Tongue (tissue), 2 donors: ENCODE measurements around the gene KRT12. TPM values are rescaled to one million over a fixed set of nuclear protein-coding genes. Genes with fewer than 3 reads are reported as not detected.
"Not testable (repeated sequence)": the region's sequence is repeated elsewhere in the genome, so short reads cannot be mapped to it uniquely, and the experiment has no call there.

Experiments used
- DNase-seq: peaks from one replicate; pipeline ENCODE4 v3.0.0-alpha.2; 2015
- total RNA-seq: library from RNA; depleted of rRNA; stranded (reverse); fragments of >200 nt; gene quantifications from one replicate; pipeline ENCODE4 v1.2.3, GENCODE V29; 2014

The KRT12 gene
- total RNA-seq, 1 donor from 2014 or later = not detected

DNA sequence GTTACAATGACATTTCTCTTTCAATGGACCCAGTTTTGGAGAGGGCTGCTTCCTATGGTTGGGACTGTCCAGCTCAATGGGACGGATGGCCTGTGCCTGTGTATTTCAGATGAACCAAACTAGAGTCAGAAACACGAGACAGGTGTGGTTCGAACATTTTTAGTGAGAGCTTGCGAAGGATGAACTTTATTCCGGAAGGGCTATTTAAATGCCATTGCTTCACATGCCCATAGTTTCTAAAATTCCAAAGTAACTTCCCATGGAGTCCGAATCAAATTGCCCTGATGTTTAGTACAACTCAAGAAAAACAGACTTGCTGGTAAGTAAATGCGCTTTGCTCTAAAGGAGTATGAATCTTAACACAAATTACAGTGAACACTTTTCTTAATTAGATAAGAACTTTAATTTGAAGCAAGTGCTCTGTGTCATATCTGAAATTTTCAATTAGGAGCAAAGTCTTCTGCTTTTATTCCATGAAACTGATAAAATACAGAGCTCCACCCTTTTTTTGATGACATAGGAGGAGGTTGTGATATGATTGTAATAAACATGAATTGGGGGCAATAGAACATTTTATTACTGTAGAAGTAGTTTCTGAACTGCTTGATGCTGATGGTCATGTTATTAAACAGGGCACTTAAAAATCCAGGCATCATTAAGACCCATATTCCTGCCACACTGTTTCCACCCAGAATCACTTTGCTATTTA is 16.8 kb upstream of the KRT12 start:
- no peak for DNase-seq

GRCh38 chr17:40883031-40883430 is 16.0 kb upstream of the KRT12 start:
- no peak for DNase-seq

DNA sequence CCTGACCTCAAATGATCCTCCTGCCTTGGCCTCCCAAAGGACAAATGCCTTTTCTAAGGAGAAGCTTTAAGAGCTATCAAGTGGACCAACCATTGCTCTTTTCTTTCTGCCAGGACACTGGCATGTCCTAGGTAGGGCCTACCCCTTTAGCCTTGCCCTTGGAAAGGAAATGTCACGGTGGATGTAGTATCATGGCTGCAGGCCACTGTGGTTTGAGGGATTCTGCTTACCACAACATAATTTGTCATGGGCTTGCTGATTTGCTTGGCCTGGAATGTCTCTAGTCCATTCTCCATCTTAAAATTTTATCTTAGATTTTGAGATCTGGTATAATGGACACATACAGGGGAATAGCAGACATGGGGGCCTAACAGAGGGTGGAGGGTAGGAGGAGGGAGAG is 12.0 kb upstream of the KRT12 start:
- no peak for DNase-seq

GRCh38 chr17:40878044-40878443 is 11.0 kb upstream of the KRT12 start:
- no peak for DNase-seq

DNA sequence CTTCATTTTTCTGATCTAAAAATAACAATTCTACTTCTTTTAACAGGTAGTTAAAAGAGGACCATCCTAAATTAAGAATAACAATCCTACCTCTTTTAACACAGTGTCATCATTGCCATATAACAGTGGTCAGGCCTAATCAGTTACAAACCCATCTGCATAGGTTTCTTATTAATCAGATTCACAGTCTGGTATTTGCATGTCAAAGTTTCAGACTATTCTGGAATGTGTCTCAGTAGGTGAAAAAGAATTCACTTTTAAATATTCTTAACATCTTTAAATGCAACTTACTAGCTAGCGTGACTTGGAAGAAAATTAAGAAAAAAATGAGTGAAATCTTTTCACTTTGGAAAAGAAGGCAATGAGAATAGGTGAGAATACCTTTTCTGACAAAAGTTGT is 6.8 kb upstream of the KRT12 start:
- no peak for DNase-seq

- no peak for DNase-seq
These were observed 6.2 kb upstream of the KRT12 start for GRCh38 chr17:40873255-40873654.

DNA sequence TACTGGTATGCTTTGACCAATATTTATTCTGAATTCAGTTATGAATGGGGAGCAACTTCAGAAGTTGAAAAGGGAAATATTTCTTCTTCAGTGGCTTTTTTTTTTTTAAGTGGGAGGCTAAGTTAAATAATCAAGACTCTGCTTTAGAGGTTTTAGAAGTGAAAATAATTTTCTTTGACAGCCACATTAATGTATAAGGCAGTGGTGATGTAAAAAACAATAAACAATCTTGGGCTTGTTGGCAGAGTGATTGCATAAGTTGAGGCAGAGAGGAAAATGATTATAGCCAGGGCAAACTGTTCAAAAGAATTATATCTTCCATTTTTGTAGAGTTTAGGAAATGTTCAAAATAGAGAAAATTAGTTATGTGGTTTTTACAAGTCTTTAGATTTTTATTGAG is 5.4 kb upstream of the KRT12 start:
- DNase-seq = no peak

GRCh38 chr17:40871316-40871715 is 4.3 kb upstream of the KRT12 start:
- no peak for DNase-seq

DNA sequence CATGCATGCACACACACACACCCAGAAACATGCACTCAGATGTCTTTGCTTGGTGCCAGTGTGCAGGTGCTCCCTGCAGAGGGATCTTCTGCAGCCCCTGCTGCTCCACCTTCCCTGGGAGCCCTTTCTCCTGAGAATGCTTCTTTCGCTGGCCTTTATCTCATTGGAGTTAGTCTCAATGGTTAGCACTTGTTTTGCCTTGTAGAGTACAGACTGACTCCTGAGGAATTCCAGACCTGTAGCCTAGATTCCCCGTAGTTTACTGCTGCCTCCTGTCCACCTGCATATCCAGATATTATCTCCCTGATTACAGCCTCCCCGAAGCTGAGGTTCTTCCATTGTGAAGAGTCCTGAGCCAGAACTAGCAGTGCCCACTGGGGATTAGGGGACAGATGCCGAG is 3.1 kb upstream of the KRT12 start:
- no peak for DNase-seq

GRCh38 chr17:40864661-40865390 is 2.2 kb downstream of the KRT12 start:
- DNase-seq = no peak

DNA sequence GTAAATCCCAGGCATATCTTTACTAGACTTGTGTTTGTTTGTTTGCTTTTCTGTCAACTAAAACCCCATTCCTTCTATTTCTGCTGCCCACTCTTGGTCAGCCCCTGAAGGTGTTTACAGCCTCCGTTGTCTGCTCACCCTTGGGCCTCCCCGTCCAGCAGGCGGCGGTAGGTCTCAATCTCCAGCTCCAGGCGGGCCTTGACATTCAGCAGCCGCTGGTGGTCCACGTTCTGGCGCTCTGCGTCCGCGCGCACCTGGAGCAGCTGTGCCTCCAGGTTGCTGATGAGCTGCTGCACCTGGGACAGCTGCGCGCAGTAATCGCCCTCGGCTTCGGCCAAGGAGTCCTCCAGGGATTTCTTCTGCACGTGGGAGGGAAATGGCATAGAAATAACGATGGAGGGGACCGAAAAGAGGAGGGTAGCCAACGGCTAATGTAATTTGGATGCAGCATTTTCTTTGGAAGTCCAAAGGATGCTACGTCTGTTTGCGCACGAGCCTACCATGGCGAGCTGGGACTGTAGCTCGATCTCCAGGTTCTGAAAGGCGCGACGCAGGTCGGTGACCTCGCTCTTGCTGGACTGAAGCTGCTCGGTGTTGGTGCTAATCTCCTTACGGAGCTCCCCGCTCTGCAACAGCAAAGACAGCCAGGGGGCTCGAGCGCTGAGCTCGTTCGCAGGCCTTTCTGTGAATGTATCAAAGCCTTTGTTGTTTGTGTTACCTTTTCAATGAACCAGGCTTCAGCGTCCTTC is 3.9 kb downstream of the KRT12 start:
- DNase-seq = peak; percentile 18

DNA sequence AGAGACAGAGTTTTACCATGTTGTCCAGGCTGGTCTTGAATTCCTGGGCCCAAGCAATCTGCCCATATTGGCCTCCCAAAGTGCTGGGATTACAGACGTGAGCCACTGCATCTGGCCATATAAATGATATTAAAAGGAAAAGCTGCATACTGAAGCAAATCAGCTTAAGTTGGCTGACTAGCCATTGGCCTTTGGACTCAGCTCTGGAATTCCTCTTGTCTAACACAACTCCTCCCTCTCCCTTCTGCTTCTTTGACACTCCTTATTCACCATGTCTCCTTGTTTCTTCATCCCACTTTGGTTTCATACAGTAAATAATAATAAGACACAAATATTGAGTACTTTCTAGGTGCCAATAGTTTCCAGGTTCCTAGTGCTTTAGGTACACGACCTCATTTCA is 7.5 kb downstream of the KRT12 start:
- no peak for DNase-seq

- DNase-seq = not testable (repeated sequence)
These were observed 8.4 kb downstream of the KRT12 start for GRCh38 chr17:40858667-40859066.

DNA sequence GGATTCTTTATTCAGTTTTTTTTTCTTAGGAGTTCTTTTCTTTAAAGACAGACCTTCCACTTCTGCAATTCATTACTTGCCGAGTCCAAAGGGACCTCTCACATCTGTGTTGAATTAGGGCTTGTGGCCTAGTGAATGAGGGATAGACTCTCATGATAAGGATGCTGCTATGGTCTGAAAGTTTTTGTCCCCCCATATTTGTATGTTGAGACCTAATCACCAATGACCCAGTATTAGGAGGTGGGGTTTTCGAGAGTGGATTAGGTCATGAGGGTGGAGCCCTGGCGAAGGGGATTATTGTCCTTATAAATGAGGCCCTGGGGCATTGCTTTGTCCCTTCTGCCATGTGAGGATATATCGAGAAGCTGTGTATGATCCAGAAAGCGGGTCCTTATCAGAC is 9.5 kb downstream of the KRT12 start:
- peak; percentile 41 for DNase-seq

DNA sequence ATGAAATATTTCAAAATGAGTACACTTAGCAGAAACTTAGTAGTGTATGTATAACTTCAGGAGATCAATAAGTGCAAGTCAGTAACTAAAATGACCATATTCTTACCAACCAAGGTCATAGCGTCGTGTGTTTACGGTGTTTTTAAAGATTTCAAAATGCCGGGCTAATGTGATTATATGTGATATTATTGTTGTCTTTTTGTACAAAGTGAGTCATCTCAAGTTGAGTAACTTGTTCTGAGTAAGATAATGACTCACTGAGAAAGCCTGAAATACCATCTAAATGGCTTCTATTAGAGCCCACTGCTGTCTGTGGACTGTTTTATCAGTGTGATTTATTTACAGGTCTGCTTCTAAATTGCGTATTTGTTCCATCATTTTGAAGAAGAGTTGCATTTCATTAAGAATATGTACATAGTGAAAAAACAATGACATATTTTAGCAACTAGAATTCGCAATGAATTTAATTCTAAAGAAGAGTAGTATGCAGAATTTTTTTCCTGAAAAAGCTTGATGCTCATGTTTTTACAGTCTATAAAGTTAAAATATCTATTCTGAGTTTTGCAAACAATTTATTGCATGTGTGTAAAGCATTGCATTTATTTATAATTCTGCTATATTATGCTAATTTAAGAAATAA is 12.7 kb downstream of the KRT12 start:
- no peak for DNase-seq

- DNase-seq = no peak
These were observed 14.7 kb downstream of the KRT12 start for GRCh38 chr17:40852364-40852763.

DNA sequence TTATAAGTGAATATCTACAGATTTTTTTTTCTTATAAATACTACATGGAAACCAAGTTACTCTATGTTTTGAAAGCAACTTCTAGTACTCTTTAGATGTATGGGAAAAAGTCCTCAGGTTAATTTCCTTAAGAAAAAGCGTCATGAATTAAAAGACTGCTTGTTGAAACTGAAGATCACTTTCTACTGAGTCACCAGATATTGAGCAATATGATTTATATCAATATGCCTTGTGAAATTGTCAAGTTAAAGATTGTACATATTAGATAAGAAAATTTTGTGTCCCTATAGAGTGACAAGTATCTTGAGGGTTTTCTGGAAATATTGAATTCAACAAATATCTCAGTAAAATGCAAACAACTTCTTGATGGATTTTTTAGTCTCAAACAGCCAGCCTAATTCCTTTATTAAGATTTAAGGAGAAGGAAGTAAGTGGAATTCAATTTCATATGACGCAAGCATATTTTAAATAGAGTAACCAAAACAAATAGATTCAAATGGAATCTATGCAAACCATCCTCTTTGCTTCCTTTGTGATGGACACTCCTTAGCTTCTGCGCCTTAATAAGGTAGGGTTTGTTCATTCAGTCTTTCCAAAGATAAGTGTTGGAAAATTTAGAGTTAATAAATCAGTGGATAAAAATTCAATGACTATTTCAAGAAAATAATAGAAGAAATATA is 16.6 kb downstream of the KRT12 start:
- DNase-seq = no peak

DNA sequence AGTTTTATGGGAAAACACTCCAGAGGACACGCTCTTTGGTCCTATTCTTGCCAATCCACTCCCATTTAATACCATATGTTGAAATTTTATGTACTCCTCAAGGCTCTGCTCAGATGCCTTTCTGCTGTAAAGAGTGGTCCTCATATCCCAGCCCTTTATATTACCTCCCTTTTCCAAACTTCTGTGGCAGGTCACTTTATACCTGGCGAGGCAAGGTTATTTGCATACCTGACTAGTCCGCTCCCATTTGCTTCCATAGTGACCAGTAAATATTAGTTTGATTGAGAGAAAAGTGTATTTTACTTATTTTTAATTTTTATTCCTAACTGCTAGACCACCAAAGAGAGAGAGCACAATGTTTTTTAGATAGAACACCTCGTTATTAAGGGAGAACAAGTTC is 17.3 kb downstream of the KRT12 start:
- DNase-seq = no peak

GRCh38 chr17:40848583-40849235 is 18.3 kb downstream of the KRT12 start:
- DNase-seq = no peak

DNA sequence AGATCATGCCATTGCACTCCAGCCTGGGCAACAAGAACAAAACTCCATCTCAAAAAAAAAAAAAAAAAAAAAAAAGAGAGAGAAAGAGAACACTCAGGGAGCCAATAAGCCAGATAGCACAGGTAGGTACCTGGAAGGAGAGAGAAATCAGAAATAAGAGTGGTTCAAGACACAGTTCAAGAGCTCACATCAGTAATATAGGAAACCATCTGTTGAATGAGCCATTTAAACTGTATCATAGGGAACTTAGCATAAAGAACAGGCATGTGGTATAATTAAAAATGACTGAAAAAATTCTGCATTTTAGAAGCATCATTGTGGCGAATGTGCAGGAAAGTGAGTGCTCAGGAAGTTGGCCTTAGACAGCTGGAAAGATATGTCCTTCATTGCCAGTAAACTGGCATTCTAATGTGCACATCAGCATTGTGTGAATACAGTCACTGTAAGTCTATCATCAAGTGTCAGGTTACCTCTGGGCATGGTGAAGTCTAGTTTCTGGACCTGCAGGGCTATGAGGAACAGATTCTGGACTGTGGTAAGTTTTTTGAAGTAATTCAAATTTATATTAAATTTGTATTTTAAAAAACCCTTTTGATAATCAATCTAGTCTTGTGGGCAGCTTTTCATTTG is 20.4 kb downstream of the KRT12 start:
- DNase-seq = no peak

- no peak for DNase-seq
These were observed 22.3 kb downstream of the KRT12 start for GRCh38 chr17:40844671-40845107.
